DLD1 (cell line): ENCODE data around the gene EXT2.

ENCODE experiments used
- in situ Hi-C: cut with HindIII; loops from 2 replicates; pipeline ENCODE4 v1.10.0; 2017; ENCODE audit warnings: low sequenced_read_pairs

The EXT2 gene

GRCh38 chr11:44192462-44193100 is 97.1 kb downstream of the EXT2 start:
- in situ Hi-C loops: no loop called here

DNA sequence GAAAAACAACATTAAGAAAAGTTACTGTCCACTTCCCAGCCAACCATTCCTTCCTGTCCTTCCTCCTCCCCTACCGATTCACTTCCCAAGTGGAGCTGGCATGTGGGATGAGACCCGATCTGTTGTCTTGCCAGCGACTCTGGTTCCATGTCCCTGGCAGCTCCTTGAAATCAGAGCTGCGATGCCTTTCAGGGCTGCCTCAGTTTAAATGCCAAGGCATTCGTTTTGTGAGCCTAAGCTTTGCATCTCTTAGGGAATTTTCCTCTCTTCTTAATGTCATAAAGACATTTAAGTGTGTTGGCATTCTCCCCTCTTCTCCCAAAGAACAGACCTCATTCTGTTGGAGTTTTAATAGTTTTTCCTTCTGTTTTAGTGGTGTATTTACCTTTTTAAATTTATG is 98.4 kb downstream of the EXT2 start:
- in situ Hi-C loops: no loop called here

GRCh38 chr11:44198146-44198724 is 102.8 kb downstream of the EXT2 start:
- in situ Hi-C loops: no loop called here

DNA sequence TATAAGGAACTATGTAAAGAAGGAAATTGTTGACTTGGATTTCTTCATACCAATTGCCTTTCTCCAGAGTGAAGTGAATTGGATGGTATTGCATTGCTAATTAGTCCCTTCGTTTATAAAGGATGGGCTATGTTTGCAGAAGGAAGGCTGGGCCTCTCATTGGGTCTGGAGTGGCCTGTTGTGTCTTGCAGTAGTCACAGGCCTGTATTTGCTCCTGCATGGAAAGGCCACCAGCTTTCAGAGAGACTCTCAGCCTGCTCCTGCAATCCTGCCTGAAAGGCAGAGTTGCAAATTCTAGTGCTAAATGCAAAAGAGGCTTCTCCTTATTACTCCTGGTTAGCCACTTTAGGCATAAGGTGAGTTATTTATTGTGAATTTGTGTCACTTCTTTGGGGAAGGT is 103.8 kb downstream of the EXT2 start:
- in situ Hi-C loops: no loop called here

DNA sequence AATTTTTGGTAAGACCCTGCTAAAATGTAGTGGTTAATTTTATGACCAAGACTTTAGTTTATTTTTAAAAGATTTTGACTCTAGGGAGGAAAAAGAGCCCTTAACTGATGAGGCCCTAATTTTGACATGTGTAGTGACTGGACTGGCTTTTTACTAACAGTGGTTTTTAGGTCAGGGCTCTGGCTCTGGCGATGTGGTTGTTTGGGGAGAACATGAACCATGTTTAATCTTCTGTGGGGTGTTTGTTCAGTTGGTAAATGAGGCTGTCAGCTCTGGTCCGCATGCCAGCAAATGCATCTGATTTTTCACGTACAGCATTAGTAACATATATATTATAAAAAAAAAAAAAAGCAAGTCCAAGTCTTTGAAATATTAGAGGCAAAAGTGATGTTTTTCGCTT is 104.3 kb downstream of the EXT2 start:
- in situ Hi-C loops: no loop called here

- in situ Hi-C loops: no loop called here
These were observed 108.0 kb downstream of the EXT2 start for GRCh38 chr11:44203270-44204043.

DNA sequence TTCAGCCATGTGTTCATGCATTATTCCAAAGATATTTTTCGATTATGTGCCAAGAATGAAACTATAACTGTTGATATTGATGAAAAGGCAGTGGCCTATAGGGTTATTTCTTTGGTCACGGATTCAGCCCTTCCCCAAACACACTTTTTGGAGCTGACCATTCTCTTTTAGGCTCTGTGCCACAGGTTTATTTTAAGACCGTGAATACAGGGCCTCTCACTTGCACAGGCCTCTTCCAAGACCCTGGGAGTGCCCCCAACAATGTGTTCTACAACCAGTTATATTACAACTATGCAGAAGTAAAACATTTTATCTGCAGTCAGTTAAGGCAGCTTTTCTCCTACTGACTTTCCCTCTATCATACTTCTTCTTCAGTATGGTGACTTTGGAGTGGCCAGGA is 109.9 kb downstream of the EXT2 start:
- in situ Hi-C loops: no loop called here

- in situ Hi-C loops: no loop called here
These were observed 110.4 kb downstream of the EXT2 start for GRCh38 chr11:44205836-44206235.

GRCh38 chr11:44207292-44207691 is 111.8 kb downstream of the EXT2 start:
- in situ Hi-C loops: no loop called here

- in situ Hi-C loops: no loop called here
These were observed 113.6 kb downstream of the EXT2 start for GRCh38 chr11:44208976-44209603.

DNA sequence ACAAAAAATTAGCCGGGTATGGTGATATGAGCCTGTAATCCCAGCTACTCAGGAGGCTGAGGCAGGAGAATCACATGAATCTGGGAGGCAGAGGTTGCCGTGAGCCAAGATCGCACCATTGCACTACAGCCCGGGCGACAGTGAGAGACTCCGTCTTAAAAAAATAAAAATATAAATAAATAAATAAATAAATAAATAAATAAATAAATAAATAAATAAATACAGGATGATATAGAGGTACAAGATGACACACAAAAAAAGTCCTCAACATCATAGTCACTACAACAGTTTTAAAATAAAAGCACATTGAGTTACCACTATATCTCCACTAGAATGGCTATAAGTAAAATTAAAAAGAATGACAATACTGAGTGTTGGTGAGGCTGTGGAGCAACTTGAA is 116.7 kb downstream of the EXT2 start:
- in situ Hi-C loops: no loop called here

- in situ Hi-C loops: no loop called here
These were observed 117.7 kb downstream of the EXT2 start for GRCh38 chr11:44213148-44213547.

- in situ Hi-C loops: no loop called here
These were observed 122.0 kb downstream of the EXT2 start for GRCh38 chr11:44217432-44217831.

DNA sequence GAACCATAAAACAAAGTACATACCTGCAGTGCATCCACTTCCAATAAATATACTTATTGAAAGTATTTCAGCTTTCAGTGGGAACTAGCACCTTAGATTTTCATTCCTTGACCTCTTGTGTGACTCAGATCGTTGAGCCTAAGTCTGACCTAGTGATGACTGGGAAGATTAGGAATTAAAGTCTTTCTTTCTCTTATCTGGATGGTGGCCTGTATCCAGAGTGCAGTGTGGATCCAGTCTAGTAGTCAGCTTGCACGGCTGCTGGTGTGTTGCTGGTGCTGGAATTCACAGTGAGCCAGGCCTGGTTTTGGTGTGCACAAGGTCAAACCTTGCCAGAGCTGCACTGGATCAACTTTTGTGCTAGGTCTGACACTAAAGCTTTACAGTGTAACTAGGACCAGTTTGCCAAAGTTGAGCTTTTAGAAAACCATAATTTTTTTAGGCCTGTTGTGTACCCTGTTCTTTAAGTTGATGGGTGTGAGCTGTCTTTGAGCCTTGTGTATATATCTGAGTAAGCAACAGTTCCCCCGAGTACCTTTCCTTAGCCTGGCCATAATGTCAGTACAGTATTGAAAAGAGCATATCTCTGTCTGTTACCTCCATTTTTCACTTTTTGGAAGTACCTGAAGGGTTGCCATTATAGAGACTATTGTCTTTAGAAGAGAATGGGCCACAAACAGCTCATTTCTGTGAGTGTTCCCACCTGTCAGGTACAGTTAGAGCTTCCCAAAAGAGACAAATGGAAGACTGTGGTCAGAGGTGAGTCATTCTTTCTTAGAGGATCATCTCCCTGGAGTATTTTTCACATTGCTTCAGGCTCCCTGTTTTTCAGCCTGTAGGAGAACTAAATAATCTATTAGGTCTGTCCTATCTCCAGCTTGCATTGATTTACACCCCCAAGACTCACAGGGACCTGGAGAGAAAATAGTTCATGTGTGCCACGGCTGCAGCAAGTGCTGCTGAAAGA is 124.6 kb downstream of the EXT2 start:
- in situ Hi-C loops: no loop called here

DNA sequence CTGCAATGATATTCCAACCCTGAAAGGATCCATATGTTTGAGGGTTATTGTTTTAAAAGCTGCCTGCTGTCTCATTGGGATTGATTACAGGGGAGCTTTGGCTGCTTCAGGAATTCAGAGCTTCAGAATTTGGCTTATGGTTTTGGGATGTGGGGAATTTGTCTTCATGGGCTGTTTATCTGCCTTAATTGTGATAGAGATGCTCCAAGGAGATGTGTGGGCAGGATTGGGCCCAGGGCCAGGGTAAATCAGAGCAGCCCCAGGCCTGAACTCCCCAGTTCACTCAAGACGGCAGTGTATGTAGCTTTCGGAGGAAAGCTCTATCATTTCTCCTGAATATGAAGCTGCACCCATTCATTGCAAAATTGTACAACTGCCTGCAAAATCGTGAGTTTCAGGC is 126.0 kb downstream of the EXT2 start:
- in situ Hi-C loops: no loop called here

- in situ Hi-C loops: no loop called here
These were observed 126.5 kb downstream of the EXT2 start for GRCh38 chr11:44221992-44222391.

GRCh38 chr11:44223238-44223637 is 127.8 kb downstream of the EXT2 start:
- in situ Hi-C loops: no loop called here

GRCh38 chr11:44224867-44225501 is 129.5 kb downstream of the EXT2 start:
- in situ Hi-C loops: no loop called here

DNA sequence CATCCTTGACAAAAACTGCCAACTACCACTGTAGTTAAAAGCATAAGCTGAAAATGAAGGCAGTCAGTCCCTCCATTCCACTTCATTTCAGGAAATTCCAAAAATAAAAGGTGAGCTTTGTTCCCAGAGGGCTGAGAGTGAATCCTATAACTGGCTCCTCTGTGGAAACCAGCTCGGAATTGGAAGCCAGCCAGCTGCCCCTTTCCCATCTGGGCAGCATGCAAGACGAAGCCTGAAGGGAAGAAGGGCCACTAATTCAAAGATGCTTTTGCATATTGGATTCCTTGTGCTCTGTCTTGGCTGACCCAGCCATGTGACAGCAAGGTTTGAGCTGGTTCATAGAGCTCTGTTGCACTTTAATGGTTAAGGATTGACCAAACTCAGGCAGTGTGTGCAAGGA is 131.0 kb downstream of the EXT2 start:
- in situ Hi-C loops: no loop called here

GRCh38 chr11:44226945-44227344 is 131.5 kb downstream of the EXT2 start:
- in situ Hi-C loops: no loop called here
